ENCODE measurements around the gene UBE2G2.

- TF ChIP-seq CTCF (conservative IDR thresholded peaks at IDR 0.05) (no peak), ZFX (IDR thresholded peaks at IDR 0.05) (no peak)
Observed at GRCh38 chr21:44850905-44851657, 49.5 kb upstream of the UBE2G2 start.
